CD8-positive, alpha-beta memory T cell (primary cell): ENCODE results near the gene HMCES. TPM values are rescaled to one million over a fixed set of nuclear protein-coding genes. Genes with fewer than 3 reads are reported as not detected.

Experiments
- CTCF ChIA-PET: fragments of 350-600 bp; sonication (Branson Sonifier 250); formaldehyde crosslinking; loops from one replicate; lab custom pipeline; 2021; ENCODE audit warnings: antibody characterized with exemption; lab: Charles Lee
- POLR2A ChIA-PET: fragments of 350-600 bp; sonication (Branson Sonifier 250); formaldehyde crosslinking; loops from one replicate; lab custom pipeline; 2021; ENCODE audit warnings: antibody characterized with exemption; lab: Charles Lee
- DNase-seq, 5 donors: peaks; one replicate each; pipeline versions ENCODE4 v3.0.0 to v3.0.0-alpha.2; 2020 to 2022; ENCODE audit warnings: mixed read lengths in 1 of 5
- H3K27ac ChIP-seq: one replicate; pipeline ENCODE4 v1.7.0; 2013; ENCODE audit warnings: low read depth, mild to moderate bottlenecking, low read length, moderate library complexity
- H3K27me3 ChIP-seq: 2 replicates; pipeline ENCODE4 v1.7.0; 2013; ENCODE audit warnings: low read length, mild to moderate bottlenecking; ENCODE audit not compliant: insufficient read depth, poor library complexity, severe bottlenecking
- H3K36me3 ChIP-seq: 2 replicates; pipeline ENCODE4 v1.7.0; 2013; ENCODE audit warnings: mild to moderate bottlenecking, low read length, moderate library complexity; ENCODE audit not compliant: insufficient read depth
- H3K4me1 ChIP-seq: 2 replicates; pipeline ENCODE4 v1.7.0; 2013; ENCODE audit warnings: mild to moderate bottlenecking, low read length, moderate library complexity; ENCODE audit not compliant: insufficient read depth
- H3K4me3 ChIP-seq: 2 replicates; pipeline ENCODE4 v1.7.0; 2013; ENCODE audit warnings: mild to moderate bottlenecking, low read length
- H3K9me3 ChIP-seq: 2 replicates; pipeline ENCODE4 v1.7.0; 2013; ENCODE audit warnings: mild to moderate bottlenecking, low read length
- H3K27ac Mint-ChIP-seq, 8 donors: one replicate each; pipeline ENCODE4 v1.8.0; 2020 to 2021; ENCODE audit warnings: mixed read lengths in 8 of 8, mild to moderate bottlenecking in 6 of 8, inconsistent platforms in 3 of 8, moderate library complexity in 3 of 8
- H3K27me3 Mint-ChIP-seq, 2 donors: one replicate each; pipeline ENCODE4 v1.8.0; 2020 to 2021; ENCODE audit warnings: mixed read lengths in 2 of 2, mild to moderate bottlenecking in 1 of 2, moderate library complexity in 1 of 2
- H3K36me3 Mint-ChIP-seq, 3 donors: one replicate each; pipeline ENCODE4 v1.8.0; 2020 to 2021; ENCODE audit warnings: mixed read lengths in 3 of 3, inconsistent platforms in 1 of 3, mild to moderate bottlenecking in 1 of 3
- H3K4me1 Mint-ChIP-seq, 3 donors: one replicate each; pipeline ENCODE4 v1.8.0; 2020 to 2021; ENCODE audit warnings: mixed read lengths in 3 of 3, inconsistent platforms in 1 of 3, mild to moderate bottlenecking in 1 of 3
- H3K4me3 Mint-ChIP-seq, 7 donors: one replicate each; pipeline ENCODE4 v1.8.0; 2020 to 2021; ENCODE audit warnings: mixed read lengths in 7 of 7, mild to moderate bottlenecking in 6 of 7, moderate library complexity in 4 of 7, inconsistent platforms in 2 of 7
- H3K9me3 Mint-ChIP-seq, 5 donors: one replicate each; pipeline ENCODE4 v1.8.0; 2020 to 2022; ENCODE audit warnings: mixed read lengths in 5 of 5, mild to moderate bottlenecking in 3 of 5, moderate library complexity in 2 of 5, inconsistent platforms in 1 of 5
- polyA plus RNA-seq: library from polyadenylated mRNA; unstranded; fragments of 300-500 nt; fragmentation: Illumina TruSeq; gene quantifications from one replicate; pipeline ENCODE4 v1.2.3, GENCODE V29; 2021
- total RNA-seq, 2 experiments: library from RNA; stranded (reverse); gene quantifications; one replicate each; pipeline ENCODE4 v1.2.3, GENCODE V29; 2021

The HMCES gene
- total and polyA plus RNA-seq, 3 experiments from 2014 or later: 64.3 to 97.9 (median 64.6) TPM

DNA sequence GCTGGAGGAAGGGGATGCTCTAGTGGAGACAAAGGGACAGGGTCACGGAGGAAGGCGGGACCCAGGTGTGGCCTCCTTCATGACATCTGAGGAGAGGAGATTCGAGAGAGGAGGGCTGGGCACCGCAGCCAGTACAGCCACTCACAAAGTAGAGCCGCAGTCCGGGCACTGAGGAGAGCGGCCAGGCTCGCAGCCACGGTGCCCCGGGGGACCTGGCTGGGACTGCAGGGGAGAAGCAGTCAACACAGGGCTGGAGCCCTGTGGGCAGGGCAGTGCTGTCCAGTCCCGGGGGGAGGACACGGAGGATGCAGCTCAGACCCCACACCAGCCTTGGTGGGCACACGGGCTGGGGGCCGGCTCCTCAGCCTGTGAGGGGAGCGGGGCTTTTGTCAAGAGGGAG lies 40.3 kb downstream of the HMCES start:
- Histone ChIP-seq H3K36me3 (no peaks in the 10 kb centered on the region), H3K9me3 (no peaks in the 10 kb centered on the region), H3K27me3 (no peaks in the 10 kb centered on the region), H3K27ac (no peak overlapping the region), H3K4me3 (no peak overlapping the region), H3K4me1 (peaks cover 16% of the 10 kb centered on the region)
- peaks cover 0 to 2% of the 10 kb centered on the region in 2 donors for H3K27me3 Mint-ChIP-seq
- H3K4me1 Mint-ChIP-seq: peaks cover 4 to 13% (median 7%) of the 10 kb centered on the region in 3 donors
- H3K4me3 Mint-ChIP-seq: peak overlapping the region in 2 of 7 donors; percentile 44 to 62
- DNase-seq: no peak
- peak overlapping the region in 1 of 8 donors; percentile 83 for H3K27ac Mint-ChIP-seq
- H3K36me3 Mint-ChIP-seq: peaks cover 0 to 4% (median 0%) of the 10 kb centered on the region in 3 donors
- ChIA-PET CTCF (interaction anchor here (0.9 kb wide), 1 partner anchor 171 kb away, joined by 3 read pairs; no protein-coding TSS in a partner anchor), POLR2A (no interaction called here)
- H3K9me3 Mint-ChIP-seq: no peaks in the 10 kb centered on the region

DNA sequence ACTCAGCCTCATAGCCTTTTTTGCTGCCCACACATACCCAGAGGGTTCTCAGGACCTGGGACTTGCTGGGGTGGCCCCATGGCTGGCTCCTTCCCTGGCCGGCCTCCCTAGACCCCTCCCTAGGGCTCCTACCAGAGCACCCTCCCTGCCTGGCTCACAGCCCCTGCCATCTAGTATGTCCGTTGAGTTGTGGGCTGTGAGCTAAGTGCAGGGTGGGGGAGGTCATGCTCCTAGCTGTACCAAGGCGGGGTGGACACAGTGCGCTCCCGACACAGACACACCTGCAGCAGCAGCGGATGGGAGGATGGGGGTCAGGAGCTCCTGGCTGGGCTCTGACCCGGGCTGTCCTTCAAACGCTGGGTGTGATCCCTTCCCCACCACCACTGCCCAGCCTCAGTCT lies 41.6 kb downstream of the HMCES start:
- POLR2A ChIA-PET: no interaction called here
- no peak overlapping the region for H3K4me3 ChIP-seq
- peaks cover 0 to 5% (median 1%) of the 10 kb centered on the region in 3 donors for H3K4me1 Mint-ChIP-seq
- H3K9me3 Mint-ChIP-seq: no peaks in the 10 kb centered on the region
- H3K27me3 ChIP-seq: no peaks in the 10 kb centered on the region
- H3K27me3 Mint-ChIP-seq: peaks cover 0 to 2% of the 10 kb centered on the region in 2 donors
- no peaks in the 10 kb centered on the region for H3K36me3 ChIP-seq
- H3K27ac ChIP-seq: no peak overlapping the region
- no peak for DNase-seq
- no peaks in the 10 kb centered on the region for H3K9me3 ChIP-seq
- H3K36me3 Mint-ChIP-seq: peaks cover 0 to 4% (median 0%) of the 10 kb centered on the region in 3 donors
- peak overlapping the region in 1 of 7 donors; percentile 28 for H3K4me3 Mint-ChIP-seq
- CTCF ChIA-PET: no interaction called here
- peaks cover 7% of the 10 kb centered on the region for H3K4me1 ChIP-seq
- peak overlapping the region in 1 of 8 donors; percentile 82 for H3K27ac Mint-ChIP-seq

DNA sequence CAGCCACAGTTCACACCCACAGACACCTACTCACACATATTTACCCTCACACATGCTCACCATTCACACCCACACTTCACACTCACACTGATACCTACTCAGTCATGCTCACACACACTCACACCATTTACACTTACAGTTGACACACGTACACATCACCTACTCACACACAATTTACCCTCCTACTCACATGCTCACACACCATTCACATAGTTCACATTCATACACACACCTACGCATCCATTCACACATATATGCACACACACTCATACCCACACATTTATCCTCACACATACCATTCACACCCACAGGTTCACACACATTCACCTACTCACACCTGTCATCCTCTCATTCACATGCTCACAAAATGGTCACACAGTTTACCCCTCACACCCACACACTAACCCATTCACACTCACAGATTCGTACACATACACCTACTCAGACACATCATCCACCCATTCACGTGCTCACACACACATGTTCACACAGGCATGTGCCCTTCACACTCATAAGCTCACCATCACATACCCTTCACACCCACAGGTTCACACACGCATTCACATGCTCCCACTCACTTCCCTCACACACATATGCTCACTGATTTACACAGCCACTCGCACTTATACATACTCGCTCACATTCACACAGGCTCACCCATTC lies 42.3 kb downstream of the HMCES start:
- H3K4me3 Mint-ChIP-seq: no peak overlapping the region
- H3K9me3 ChIP-seq: no peaks in the 10 kb centered on the region
- H3K27ac Mint-ChIP-seq: no peak overlapping the region
- no peak for DNase-seq
- peaks cover 0 to 5% (median 0%) of the 10 kb centered on the region in 3 donors for H3K4me1 Mint-ChIP-seq
- H3K36me3 ChIP-seq: no peaks in the 10 kb centered on the region
- no peaks in the 10 kb centered on the region for H3K27me3 Mint-ChIP-seq
- no peaks in the 10 kb centered on the region for H3K9me3 Mint-ChIP-seq
- POLR2A ChIA-PET: no interaction called here
- no peaks in the 10 kb centered on the region for H3K27me3 ChIP-seq
- H3K36me3 Mint-ChIP-seq: peaks cover 0 to 2% (median 0%) of the 10 kb centered on the region in 3 donors
- H3K4me1 ChIP-seq: peaks cover 7% of the 10 kb centered on the region
- CTCF ChIA-PET: no interaction called here
- no peak overlapping the region for H3K27ac ChIP-seq
- H3K4me3 ChIP-seq: no peak overlapping the region

DNA sequence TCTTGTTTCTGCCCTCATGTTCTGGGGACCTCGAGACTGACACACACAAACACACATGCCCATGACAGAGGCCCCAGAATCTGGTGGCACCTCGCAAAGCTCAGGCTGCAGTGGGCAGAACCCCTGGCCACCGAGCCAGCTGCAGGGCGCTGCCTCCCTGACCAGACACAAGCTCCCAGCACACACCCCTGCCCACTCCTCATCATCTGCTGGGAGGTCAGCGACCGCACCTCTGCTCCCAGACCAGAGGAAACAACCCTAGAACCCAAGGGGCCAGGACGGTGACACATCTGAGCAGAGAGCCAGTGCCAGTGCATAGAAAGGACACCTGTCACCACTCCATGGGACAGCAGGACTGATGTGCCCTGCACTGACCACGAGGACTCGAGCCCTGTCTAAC lies 43.2 kb downstream of the HMCES start:
- H3K27me3 Mint-ChIP-seq: no peaks in the 10 kb centered on the region
- H3K27ac Mint-ChIP-seq: no peak overlapping the region
- peaks cover 0 to 3% (median 0%) of the 10 kb centered on the region in 3 donors for H3K4me1 Mint-ChIP-seq
- H3K36me3 Mint-ChIP-seq: no peaks in the 10 kb centered on the region
- Histone ChIP-seq H3K36me3 (no peaks in the 10 kb centered on the region), H3K27me3 (no peaks in the 10 kb centered on the region), H3K4me1 (peaks cover 5% of the 10 kb centered on the region), H3K9me3 (no peaks in the 10 kb centered on the region), H3K4me3 (no peak overlapping the region), H3K27ac (no peak overlapping the region)
- no peaks in the 10 kb centered on the region for H3K9me3 Mint-ChIP-seq
- POLR2A ChIA-PET: no interaction called here
- CTCF ChIA-PET: no interaction called here
- H3K4me3 Mint-ChIP-seq: no peak overlapping the region
- no peak for DNase-seq

DNA sequence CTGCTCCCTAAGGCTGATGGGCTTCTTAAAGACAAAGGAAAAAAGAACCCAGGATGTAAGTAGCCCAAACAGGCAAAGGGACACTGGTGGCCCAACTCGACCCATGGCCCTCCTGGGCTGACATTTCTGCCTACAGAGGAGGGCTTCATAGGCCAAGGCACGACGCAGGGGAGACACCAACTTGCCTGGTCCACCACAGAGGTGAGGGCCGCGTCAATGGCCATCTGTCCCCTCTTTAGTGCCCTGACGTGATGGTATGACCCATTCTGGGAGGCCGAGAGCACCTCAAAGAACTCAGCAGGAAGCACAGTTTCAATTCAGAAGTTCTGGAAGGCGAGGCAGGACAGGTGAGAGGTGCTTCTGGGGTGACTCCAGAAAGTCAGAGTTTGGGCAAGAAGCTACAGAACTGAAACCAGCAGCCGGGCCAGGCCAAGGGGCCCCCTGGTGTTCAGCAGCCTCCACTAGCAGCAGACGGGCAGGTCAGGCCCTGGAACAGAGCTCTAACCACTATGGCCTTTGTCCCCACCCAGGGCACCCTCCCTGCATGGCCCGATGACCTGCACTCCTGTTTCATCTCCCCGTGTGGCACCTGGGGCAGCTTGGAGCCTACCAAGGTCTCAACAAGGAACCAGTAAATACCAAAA lies 45.1 kb downstream of the HMCES start:
- Mint-ChIP-seq H3K4me1 (no peaks in the 10 kb centered on the region), H3K4me3 (no peak overlapping the region), H3K36me3 (no peaks in the 10 kb centered on the region), H3K27me3 (no peaks in the 10 kb centered on the region), H3K27ac (peak overlapping the region in 1 of 8 donors; percentile 68), H3K9me3 (no peaks in the 10 kb centered on the region)
- Histone ChIP-seq H3K4me1 (no peaks in the 10 kb centered on the region), H3K36me3 (no peaks in the 10 kb centered on the region), H3K27me3 (no peaks in the 10 kb centered on the region), H3K4me3 (no peak overlapping the region), H3K9me3 (no peaks in the 10 kb centered on the region), H3K27ac (no peak overlapping the region)
- ChIA-PET CTCF (interaction anchor here (1.0 kb wide), 1 partner anchor 354 kb away, joined by 4 read pairs; no protein-coding TSS in a partner anchor), POLR2A (no interaction called here)
- DNase-seq: no peak

DNA sequence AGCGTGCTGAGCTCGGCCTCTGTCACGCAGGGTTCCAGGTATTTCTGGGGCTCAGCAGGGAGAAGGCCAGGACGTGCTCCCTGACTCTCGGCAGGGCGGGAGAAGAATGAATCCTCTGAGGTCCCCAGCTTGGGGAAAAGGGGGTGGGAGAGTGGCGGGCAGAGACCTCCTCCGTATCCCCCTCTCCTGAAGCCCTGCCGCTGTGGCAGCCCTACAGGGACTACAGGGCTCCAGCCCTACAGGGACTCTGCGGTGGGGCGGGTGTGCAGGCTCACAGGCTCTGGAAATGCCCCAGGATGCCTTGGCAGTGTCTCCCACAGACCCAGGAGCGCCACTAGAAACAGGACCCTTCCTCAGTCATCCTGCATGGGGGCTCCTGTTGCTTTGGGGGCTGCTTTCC lies 46.2 kb downstream of the HMCES start:
- no peaks in the 10 kb centered on the region for H3K36me3 Mint-ChIP-seq
- no peaks in the 10 kb centered on the region for H3K4me1 Mint-ChIP-seq
- H3K27me3 Mint-ChIP-seq: no peaks in the 10 kb centered on the region
- H3K36me3 ChIP-seq: no peaks in the 10 kb centered on the region
- no peak overlapping the region for H3K4me3 Mint-ChIP-seq
- H3K4me3 ChIP-seq: no peak overlapping the region
- ChIA-PET CTCF (no interaction called here), POLR2A (no interaction called here)
- H3K9me3 Mint-ChIP-seq: no peaks in the 10 kb centered on the region
- H3K27ac ChIP-seq: no peak overlapping the region
- H3K27me3 ChIP-seq: no peaks in the 10 kb centered on the region
- no peaks in the 10 kb centered on the region for H3K9me3 ChIP-seq
- DNase-seq: no peak
- H3K27ac Mint-ChIP-seq: no peak overlapping the region
- H3K4me1 ChIP-seq: no peaks in the 10 kb centered on the region

DNA sequence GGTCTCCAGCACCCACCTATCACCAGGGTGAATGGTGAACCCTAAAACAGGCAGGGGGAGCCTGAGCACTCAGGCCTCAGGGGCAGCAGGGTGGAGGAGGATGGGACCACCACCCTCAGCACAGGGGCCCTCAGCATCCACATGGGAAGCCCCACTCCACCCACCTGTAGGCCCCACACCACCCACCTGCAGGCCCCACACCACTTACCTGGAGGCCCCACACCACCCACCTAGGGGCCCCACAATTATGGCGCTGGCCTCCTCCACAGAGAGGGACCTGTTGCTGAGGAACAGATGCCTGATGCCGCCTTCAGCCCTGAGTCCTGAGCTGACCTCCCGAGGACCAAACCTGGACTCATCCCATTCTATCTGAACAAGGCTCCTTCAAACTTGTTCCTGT lies 46.7 kb downstream of the HMCES start:
- POLR2A ChIA-PET: interaction anchor here (2.1 kb wide), 1 partner anchor 9 kb away, joined by 5 read pairs; a partner anchor contains a TSS
- no peak overlapping the region for H3K27ac ChIP-seq
- H3K36me3 Mint-ChIP-seq: no peaks in the 10 kb centered on the region
- H3K36me3 ChIP-seq: no peaks in the 10 kb centered on the region
- H3K9me3 ChIP-seq: no peaks in the 10 kb centered on the region
- H3K27me3 Mint-ChIP-seq: no peaks in the 10 kb centered on the region
- H3K27ac Mint-ChIP-seq: no peak overlapping the region
- no peak for DNase-seq
- no peak overlapping the region for H3K4me3 ChIP-seq
- H3K27me3 ChIP-seq: no peaks in the 10 kb centered on the region
- H3K9me3 Mint-ChIP-seq: no peaks in the 10 kb centered on the region
- no peaks in the 10 kb centered on the region for H3K4me1 Mint-ChIP-seq
- H3K4me1 ChIP-seq: no peaks in the 10 kb centered on the region
- no peak overlapping the region for H3K4me3 Mint-ChIP-seq
- CTCF ChIA-PET: no interaction called here

DNA sequence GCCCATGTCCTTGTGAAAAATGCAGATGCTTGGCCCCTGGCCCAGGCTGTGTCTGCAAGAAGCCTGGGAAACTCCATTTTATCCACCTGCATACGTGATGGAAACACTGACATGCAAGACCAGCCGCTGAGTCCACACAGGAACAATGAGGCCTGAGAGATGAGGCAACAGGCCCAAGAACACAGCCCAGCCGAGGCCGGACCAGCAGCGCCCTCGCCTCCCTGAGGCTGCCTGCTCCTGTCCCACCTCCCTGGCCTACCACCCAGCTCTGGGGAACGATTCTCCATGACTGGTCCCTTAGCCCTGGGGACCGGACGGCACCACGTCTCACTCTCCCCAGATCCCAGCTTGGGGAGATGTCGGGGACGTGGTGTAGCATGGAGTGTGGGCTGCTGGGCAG lies 47.5 kb downstream of the HMCES start:
- Mint-ChIP-seq H3K27me3 (no peaks in the 10 kb centered on the region), H3K9me3 (no peaks in the 10 kb centered on the region), H3K36me3 (no peaks in the 10 kb centered on the region), H3K27ac (no peak overlapping the region), H3K4me3 (no peak overlapping the region), H3K4me1 (no peaks in the 10 kb centered on the region)
- Histone ChIP-seq H3K36me3 (no peaks in the 10 kb centered on the region), H3K9me3 (no peaks in the 10 kb centered on the region), H3K4me1 (no peaks in the 10 kb centered on the region), H3K27me3 (no peaks in the 10 kb centered on the region), H3K4me3 (no peak overlapping the region), H3K27ac (no peak overlapping the region)
- ChIA-PET POLR2A (interaction anchor here (2.1 kb wide), 1 partner anchor 9 kb away, joined by 5 read pairs; a partner anchor contains a TSS), CTCF (interaction anchor here (1.4 kb wide), 1 partner anchor 10 kb away, joined by 7 read pairs; a partner anchor contains a TSS)
- DNase-seq: no peak
